NCI-H2227 (cell line): ENCODE measurements around the gene CAB39L.

ENCODE experiments used
- DNase-seq: peaks from one replicate; lab custom pipeline; 2025; ENCODE audit not compliant: unreplicated experiment; lab: John Stamatoyannopoulos, UW

Gene CAB39L

GRCh38 chr13:49441846-49442245, 2.0 kb downstream of the CAB39L start:
- DNase-seq: no peak

GRCh38 chr13:49441312-49441711, 2.6 kb downstream of the CAB39L start:
- no peak for DNase-seq

- DNase-seq: no peak
Measured at GRCh38 chr13:49439609-49440008, 4.3 kb downstream of the CAB39L start.

GRCh38 chr13:49437705-49438104, 6.2 kb downstream of the CAB39L start:
- no peak for DNase-seq

GRCh38 chr13:49436890-49437289, 7.0 kb downstream of the CAB39L start:
- DNase-seq: peak; percentile 6

GRCh38 chr13:49435992-49436391, 7.9 kb downstream of the CAB39L start:
- DNase-seq: no peak

- no peak for DNase-seq
Measured at GRCh38 chr13:49429121-49429520, 14.7 kb downstream of the CAB39L start.

GRCh38 chr13:49428041-49428763, 15.7 kb downstream of the CAB39L start:
- DNase-seq: no peak

- no peak for DNase-seq
Measured at GRCh38 chr13:49424011-49424560, 19.8 kb downstream of the CAB39L start.

GRCh38 chr13:49421391-49421790, 22.5 kb downstream of the CAB39L start:
- DNase-seq: no peak

- DNase-seq: no peak
Measured at GRCh38 chr13:49419276-49419675, 24.6 kb downstream of the CAB39L start.

GRCh38 chr13:49418206-49418605, 25.7 kb downstream of the CAB39L start:
- no peak for DNase-seq

- DNase-seq: no peak
Measured at GRCh38 chr13:49417161-49417560, 26.7 kb downstream of the CAB39L start.

GRCh38 chr13:49412749-49413148, 31.1 kb downstream of the CAB39L start:
- no peak for DNase-seq

GRCh38 chr13:49411353-49411752, 32.5 kb downstream of the CAB39L start:
- no peak for DNase-seq

- no peak for DNase-seq
Measured at GRCh38 chr13:49410477-49410876, 33.4 kb downstream of the CAB39L start.

- DNase-seq: no peak
Measured at GRCh38 chr13:49410006-49410405, 33.9 kb downstream of the CAB39L start.

- no peak for DNase-seq
Measured at GRCh38 chr13:49409008-49409407, 34.9 kb downstream of the CAB39L start.

GRCh38 chr13:49407936-49408335, 35.9 kb downstream of the CAB39L start:
- no peak for DNase-seq

GRCh38 chr13:49407068-49407467, 36.8 kb downstream of the CAB39L start:
- DNase-seq: no peak

GRCh38 chr13:49404703-49405020, 39.2 kb downstream of the CAB39L start:
- DNase-seq: no peak

- DNase-seq: no peak
Measured at GRCh38 chr13:49403996-49404702, 39.7 kb downstream of the CAB39L start.
